Loucy (cell line): Measurements from ENCODE around the gene LBHD2.

Experiments used
- H2AFZ ChIP-seq: fragments of 200-600 bp; sonication (generic); 2 replicates; pipeline ENCODE4 v1.6.0; 2016; ENCODE audit warnings: antibody characterized with exemption, mild to moderate bottlenecking, low read length, moderate library complexity
- H3F3A ChIP-seq: fragments of 200-600 bp; 2 replicates; pipeline ENCODE4 v1.6.0; 2016; ENCODE audit warnings: antibody characterized with exemption, low read depth, mild to moderate bottlenecking
- H3K27me3 ChIP-seq: fragments of 200-600 bp; sonication (generic); 2 replicates; pipeline ENCODE4 v1.6.1; 2014; ENCODE audit warnings: low read length, mild to moderate bottlenecking; ENCODE audit not compliant: insufficient read depth, poor library complexity, severe bottlenecking
- H3K36me3 ChIP-seq: fragments of 200-600 bp; sonication (generic); 2 replicates; pipeline ENCODE4 v1.6.1; 2016; ENCODE audit warnings: low read length; ENCODE audit not compliant: insufficient read depth
- H3K4me1 ChIP-seq: fragments of 200-600 bp; sonication (generic); 2 replicates; pipeline ENCODE4 v1.5.1; 2014; ENCODE audit warnings: low read length, mild to moderate bottlenecking; ENCODE audit not compliant: insufficient read depth, poor library complexity, severe bottlenecking
- H3K4me2 ChIP-seq: fragments of 200-600 bp; sonication (generic); 2 replicates; pipeline ENCODE4 v1.6.0; 2014; ENCODE audit warnings: antibody characterized with exemption, low read length, low read depth, mild to moderate bottlenecking; ENCODE audit not compliant: poor library complexity, severe bottlenecking
- H3K4me3 ChIP-seq: fragments of 200-600 bp; sonication (generic); 2 replicates; pipeline ENCODE4 v1.5.1; 2014; ENCODE audit warnings: low read length, mild to moderate bottlenecking, mixed read lengths; ENCODE audit not compliant: poor library complexity, severe bottlenecking
- H3K79me2 ChIP-seq: fragments of 200-600 bp; sonication (generic); 2 replicates; pipeline ENCODE4 v1.6.1; 2014; ENCODE audit warnings: low read length; ENCODE audit not compliant: insufficient read depth
- H3K9ac ChIP-seq: fragments of 200-600 bp; sonication (generic); 2 replicates; pipeline ENCODE4 v1.6.0; 2014; ENCODE audit warnings: mild to moderate bottlenecking, low read depth, low read length, moderate library complexity; ENCODE audit not compliant: poor library complexity, severe bottlenecking
- H3K9me2 ChIP-seq: fragments of 200-600 bp; sonication (generic); replicated peaks from 2 replicates; pipeline ENCODE4 v1.6.1; 2016; ENCODE audit warnings: low read depth, low read length, mixed read lengths
- H3K9me3 ChIP-seq: fragments of 200-600 bp; sonication (generic); 2 replicates; pipeline ENCODE4 v1.6.1; 2014; ENCODE audit warnings: mild to moderate bottlenecking, antibody characterized with exemption, low read length, low read depth; ENCODE audit not compliant: insufficient read depth
- H4K20me1 ChIP-seq: fragments of 200-600 bp; sonication (generic); 2 replicates; pipeline ENCODE4 v1.6.0; 2014; ENCODE audit warnings: antibody characterized with exemption, low read length, mild to moderate bottlenecking; ENCODE audit not compliant: insufficient read depth, poor library complexity, severe bottlenecking
- EZH2phosphoT487 ChIP-seq: fragments of 200-600 bp; IDR thresholded peaks from 2 replicates; pipeline ENCODE4 v1.6.1; 2018; ENCODE audit warnings: antibody characterized with exemption, mild to moderate bottlenecking, moderate library complexity, borderline replicate concordance
- TF ChIP-seq, protein P1 (sequence below): fragments of 200-600 bp; sonication (generic); conservative IDR thresholded peaks from 2 replicates; pipeline ENCODE4 v1.5.1; 2014; ENCODE audit warnings: mild to moderate bottlenecking, antibody characterized with exemption, low read length

The LBHD2 gene

DNA sequence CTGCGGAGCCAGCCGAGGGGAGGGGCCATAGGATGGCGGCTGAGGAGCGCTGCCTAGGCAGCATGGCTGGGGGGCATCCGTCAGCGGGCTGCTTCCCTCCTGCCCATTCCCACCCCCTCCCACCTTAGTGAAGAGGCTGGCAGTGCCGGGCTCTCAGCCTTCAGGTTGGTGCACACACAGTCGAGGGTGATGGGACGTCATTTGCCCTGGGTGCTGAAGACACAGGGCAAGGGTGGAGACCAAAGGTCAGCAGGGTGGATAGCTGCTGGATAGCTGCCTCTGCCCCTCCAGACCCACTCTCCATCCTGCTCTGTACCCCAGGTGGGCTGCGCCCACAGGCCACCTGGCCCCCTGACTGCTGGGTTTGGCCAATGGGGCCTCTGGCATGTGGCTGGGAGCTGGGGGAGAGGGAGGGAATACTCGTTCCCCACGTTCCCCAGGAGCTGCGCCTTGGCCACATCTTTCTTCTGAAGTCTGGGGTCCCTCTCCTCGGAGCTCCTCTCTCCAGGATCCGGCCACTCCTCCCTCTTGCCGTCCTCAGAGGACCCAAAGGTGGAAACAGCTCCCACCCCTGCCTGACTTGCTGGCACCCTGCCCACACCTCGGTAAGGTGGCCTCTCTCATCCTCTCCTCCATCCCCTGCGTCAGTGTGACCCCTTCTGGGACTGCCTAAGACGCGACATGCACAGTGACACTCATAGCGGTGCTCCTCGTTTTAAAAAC lies 15.5 kb upstream of the LBHD2 start:
- Histone ChIP-seq H3F3A (no peaks in the 10 kb centered on the region), H3K9me3 (no peaks in the 10 kb centered on the region), H3K36me3 (no peaks in the 10 kb centered on the region), H2AFZ (no peak overlapping the region), H3K79me2 (no peaks in the 10 kb centered on the region), H3K4me1 (no peaks in the 10 kb centered on the region), H3K27me3 (no peaks in the 10 kb centered on the region), H3K4me2 (no peak overlapping the region), H4K20me1 (no peaks in the 10 kb centered on the region), H3K4me3 (no peak overlapping the region), H3K9me2 (no peaks in the 10 kb centered on the region), H3K9ac (no peak overlapping the region)
- TF ChIP-seq, protein P1, sequence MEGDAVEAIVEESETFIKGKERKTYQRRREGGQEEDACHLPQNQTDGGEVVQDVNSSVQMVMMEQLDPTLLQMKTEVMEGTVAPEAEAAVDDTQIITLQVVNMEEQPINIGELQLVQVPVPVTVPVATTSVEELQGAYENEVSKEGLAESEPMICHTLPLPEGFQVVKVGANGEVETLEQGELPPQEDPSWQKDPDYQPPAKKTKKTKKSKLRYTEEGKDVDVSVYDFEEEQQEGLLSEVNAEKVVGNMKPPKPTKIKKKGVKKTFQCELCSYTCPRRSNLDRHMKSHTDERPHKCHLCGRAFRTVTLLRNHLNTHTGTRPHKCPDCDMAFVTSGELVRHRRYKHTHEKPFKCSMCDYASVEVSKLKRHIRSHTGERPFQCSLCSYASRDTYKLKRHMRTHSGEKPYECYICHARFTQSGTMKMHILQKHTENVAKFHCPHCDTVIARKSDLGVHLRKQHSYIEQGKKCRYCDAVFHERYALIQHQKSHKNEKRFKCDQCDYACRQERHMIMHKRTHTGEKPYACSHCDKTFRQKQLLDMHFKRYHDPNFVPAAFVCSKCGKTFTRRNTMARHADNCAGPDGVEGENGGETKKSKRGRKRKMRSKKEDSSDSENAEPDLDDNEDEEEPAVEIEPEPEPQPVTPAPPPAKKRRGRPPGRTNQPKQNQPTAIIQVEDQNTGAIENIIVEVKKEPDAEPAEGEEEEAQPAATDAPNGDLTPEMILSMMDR: no peak
- TF ChIP-seq EZH2phosphoT487: no peak

DNA sequence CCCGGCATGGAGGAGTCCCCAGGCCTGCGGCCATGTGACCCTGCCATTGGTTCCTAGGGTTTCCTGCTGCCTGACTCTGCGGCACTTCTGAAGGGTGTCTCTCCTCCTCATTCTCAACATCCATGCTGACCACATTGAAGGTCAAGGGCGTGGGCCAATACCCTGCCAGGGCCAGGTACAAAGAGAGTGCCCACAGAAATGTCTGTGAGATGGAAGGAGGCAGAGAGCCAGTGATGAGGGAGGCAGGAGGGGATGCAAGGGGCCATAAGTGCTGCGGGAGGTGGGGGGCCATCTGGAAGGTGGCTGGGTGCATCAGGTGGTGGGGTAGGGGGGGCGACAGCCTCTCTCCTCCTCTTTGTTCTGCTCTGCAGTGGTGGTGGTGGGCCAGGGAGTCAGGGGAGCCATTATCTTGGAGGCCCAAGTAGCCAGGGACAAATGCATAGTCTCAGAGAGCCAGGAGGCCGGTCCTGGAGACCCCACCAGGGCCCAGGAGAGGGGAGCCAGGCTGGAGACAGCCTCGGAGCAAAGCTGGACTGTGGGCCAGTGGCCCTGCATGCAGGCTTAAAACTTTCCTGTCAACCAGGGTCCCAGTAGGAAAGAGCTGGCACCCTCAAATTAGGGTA lies 13.6 kb upstream of the LBHD2 start:
- Histone ChIP-seq H3K9ac (no peak overlapping the region), H2AFZ (no peak overlapping the region), H3K36me3 (no peaks in the 10 kb centered on the region), H3K4me1 (no peaks in the 10 kb centered on the region), H4K20me1 (no peaks in the 10 kb centered on the region), H3K9me2 (no peaks in the 10 kb centered on the region), H3K9me3 (no peaks in the 10 kb centered on the region), H3K79me2 (no peaks in the 10 kb centered on the region), H3K4me2 (no peak overlapping the region), H3K4me3 (no peak overlapping the region), H3K27me3 (no peaks in the 10 kb centered on the region), H3F3A (no peaks in the 10 kb centered on the region)
- no peak for TF ChIP-seq EZH2phosphoT487
- TF ChIP-seq, protein P1: no peak

DNA sequence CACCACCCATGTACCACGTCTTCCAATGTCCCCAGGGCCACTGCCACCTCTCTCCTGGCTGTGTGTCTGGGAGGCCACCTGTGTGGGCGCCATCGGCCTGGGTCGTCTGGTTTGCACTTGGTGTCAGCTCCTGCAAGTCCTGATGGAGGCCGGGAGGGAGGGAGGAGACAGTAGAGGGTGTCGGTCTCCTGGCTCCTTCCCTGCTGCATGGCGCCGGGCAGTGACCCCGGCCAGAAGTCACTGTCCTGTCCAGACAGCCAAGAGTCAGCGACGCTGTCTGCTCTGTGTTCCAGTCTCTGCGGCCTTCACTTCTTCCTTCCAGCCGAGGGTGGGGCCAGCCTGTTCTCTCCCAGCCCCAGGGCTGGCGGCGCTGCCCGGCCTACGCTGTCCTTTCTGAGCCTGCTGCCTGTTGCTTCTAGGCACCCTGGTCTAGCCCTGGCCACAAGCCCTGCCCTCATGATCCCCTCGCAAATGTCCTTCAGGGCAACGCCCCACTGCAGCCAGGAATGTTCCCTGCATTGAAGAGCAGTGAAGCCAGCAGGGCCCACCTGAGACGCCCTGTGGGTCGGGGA lies 13.0 kb upstream of the LBHD2 start:
- H3K4me2 ChIP-seq: no peak overlapping the region
- no peaks in the 10 kb centered on the region for H3K36me3 ChIP-seq
- H3K79me2 ChIP-seq: no peaks in the 10 kb centered on the region
- no peak for TF ChIP-seq EZH2phosphoT487
- TF ChIP-seq, protein P1: no peak
- H4K20me1 ChIP-seq: no peaks in the 10 kb centered on the region
- no peak overlapping the region for H2AFZ ChIP-seq
- H3K4me1 ChIP-seq: no peaks in the 10 kb centered on the region
- no peaks in the 10 kb centered on the region for H3K27me3 ChIP-seq
- H3K9ac ChIP-seq: no peak overlapping the region
- no peaks in the 10 kb centered on the region for H3K9me2 ChIP-seq
- H3F3A ChIP-seq: no peaks in the 10 kb centered on the region
- H3K9me3 ChIP-seq: no peaks in the 10 kb centered on the region
- no peak overlapping the region for H3K4me3 ChIP-seq
